NCI-H1930 (cell line): ENCODE measurements around the gene KLHL1.
A peak's percentile ranks its signal among the peaks of the same experiment; 100 is the strongest.

Experiments used
- DNase-seq, 2 experiments: peaks; one replicate each; lab custom pipeline; 2025; lab: John Stamatoyannopoulos, UW

KLHL1 gene

GRCh38 chr13:69872321-69873047 is 235.8 kb downstream of the KLHL1 start:
- no peak for DNase-seq

GRCh38 chr13:69866555-69866954 is 241.7 kb downstream of the KLHL1 start:
- DNase-seq = peak; percentile 19 to 46

GRCh38 chr13:69857183-69857821 is 250.9 kb downstream of the KLHL1 start:
- peak; percentile 28 to 42 for DNase-seq

GRCh38 chr13:69856331-69856730 is 251.9 kb downstream of the KLHL1 start:
- DNase-seq = no peak

GRCh38 chr13:69828527-69828926 is 279.7 kb downstream of the KLHL1 start:
- DNase-seq = no peak

- no peak for DNase-seq
These were observed 288.1 kb downstream of the KLHL1 start for GRCh38 chr13:69820180-69820579.

GRCh38 chr13:69817333-69817869 is 290.9 kb downstream of the KLHL1 start:
- DNase-seq = no peak

- DNase-seq = no peak
These were observed 299.1 kb downstream of the KLHL1 start for GRCh38 chr13:69809152-69809551.

GRCh38 chr13:69796256-69796655 is 312.0 kb downstream of the KLHL1 start:
- DNase-seq = no peak

GRCh38 chr13:69793783-69794453 is 314.3 kb downstream of the KLHL1 start:
- DNase-seq = no peak

GRCh38 chr13:69776937-69777336 is 331.3 kb downstream of the KLHL1 start:
- DNase-seq = no peak

- no peak for DNase-seq
These were observed 338.6 kb downstream of the KLHL1 start for GRCh38 chr13:69769608-69770007.

GRCh38 chr13:69761581-69761980 is 346.7 kb downstream of the KLHL1 start:
- DNase-seq = no peak

- no peak for DNase-seq
These were observed 353.2 kb downstream of the KLHL1 start for GRCh38 chr13:69755101-69755500.

- no peak for DNase-seq
These were observed 357.0 kb downstream of the KLHL1 start for GRCh38 chr13:69751259-69751658.

GRCh38 chr13:69737129-69737935 is 370.9 kb downstream of the KLHL1 start:
- DNase-seq = no peak

GRCh38 chr13:69721631-69722030 is 386.6 kb downstream of the KLHL1 start:
- no peak for DNase-seq

GRCh38 chr13:69720278-69720983 is 387.8 kb downstream of the KLHL1 start:
- DNase-seq = no peak

- no peak for DNase-seq
These were observed 401.4 kb downstream of the KLHL1 start for GRCh38 chr13:69706807-69707206.

- no peak for DNase-seq
These were observed 403.9 kb downstream of the KLHL1 start for GRCh38 chr13:69704311-69704710.

- no peak for DNase-seq
These were observed 417.3 kb downstream of the KLHL1 start for GRCh38 chr13:69690999-69691398.
